ENCODE results near the gene TEX28.
"Not testable (repeated sequence)": the region's sequence is repeated elsewhere in the genome, so short reads cannot be mapped to it uniquely, and the experiment has no call there.

The TEX28 gene

GRCh38 chrX:154310616-154311536, 16.0 kb upstream of the TEX28 start:
- no peak for DNase-seq

DNA sequence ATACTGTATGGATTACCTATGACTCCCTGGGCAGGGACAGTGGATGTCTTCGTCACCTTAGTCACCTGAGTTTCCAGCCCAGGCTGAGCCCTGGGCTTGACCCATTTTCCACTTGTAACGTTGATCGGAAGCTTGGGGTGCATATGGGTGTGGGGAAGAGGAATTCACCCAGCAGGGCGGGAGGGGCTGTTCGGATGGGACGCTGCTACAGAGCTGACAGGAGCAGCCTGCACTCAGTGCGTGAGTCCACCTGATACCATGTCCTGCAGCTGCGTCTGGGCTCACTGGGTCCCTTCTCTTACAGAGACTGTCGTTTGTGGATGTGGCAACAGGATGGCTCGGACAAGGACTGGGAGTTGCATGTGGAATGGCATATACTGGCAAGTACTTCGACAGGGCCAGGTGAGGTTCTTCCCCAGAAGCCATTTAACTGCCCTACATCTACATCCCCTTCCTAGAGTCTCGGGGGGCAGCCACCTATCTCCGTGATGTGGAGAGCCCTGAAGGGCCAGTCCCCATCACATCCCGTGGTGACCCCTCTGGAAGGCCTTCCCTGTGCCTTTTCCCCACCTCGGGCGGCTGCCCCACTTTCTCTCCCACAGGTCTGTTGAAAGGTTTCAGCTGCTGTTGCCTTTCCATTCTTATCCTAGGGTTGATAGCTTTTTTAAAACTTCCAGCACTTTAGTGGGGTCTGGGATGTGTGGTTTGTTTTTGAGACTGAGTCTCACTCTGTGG, 14.3 kb upstream of the TEX28 start:
- no peak for DNase-seq

DNA sequence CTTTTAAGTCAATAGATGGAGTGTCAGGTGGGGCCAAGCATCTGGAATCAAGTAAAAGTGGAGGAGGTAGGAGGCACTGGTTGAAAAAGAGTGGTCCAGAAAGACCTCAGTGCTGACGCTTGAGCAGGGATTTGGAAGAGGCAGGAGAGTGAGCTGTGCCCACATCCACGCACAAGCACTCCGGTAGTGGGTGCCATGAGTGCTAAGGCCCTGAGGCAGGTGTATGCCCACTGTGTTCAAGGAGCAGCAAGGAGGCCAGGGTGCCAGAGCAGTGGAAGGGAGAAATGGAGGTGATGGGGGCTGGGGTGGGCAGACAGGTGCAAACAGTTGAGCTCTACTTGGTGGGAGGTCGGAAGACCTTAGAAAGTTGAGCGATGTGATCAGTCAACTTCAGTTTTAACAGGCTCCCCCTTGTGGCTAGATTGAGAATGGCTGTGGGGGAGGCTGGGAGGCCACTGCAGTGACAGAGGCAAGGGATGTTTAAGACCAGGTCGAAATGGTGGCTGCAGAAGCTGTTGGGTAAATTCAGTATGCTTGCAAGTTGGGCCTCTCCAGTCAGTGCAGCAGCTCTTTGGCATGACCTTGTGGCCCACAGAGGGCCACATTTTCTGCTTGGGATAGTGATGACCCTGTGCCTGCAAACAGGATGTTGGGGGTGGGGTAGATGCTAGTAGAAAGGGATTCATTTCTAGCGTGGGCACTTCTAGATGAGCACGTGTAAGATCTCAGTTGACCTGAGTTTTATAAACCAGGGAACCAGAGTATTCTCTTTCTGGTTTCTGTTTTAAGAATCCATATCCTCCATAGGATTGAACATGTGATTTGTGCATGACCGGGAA, 13.4 kb upstream of the TEX28 start:
- DNase-seq, result peak in 1 of 2 experiments; percentile 41

- no peak for DNase-seq
Measured at GRCh38 chrX:154307202-154307601, 12.3 kb upstream of the TEX28 start.

DNA sequence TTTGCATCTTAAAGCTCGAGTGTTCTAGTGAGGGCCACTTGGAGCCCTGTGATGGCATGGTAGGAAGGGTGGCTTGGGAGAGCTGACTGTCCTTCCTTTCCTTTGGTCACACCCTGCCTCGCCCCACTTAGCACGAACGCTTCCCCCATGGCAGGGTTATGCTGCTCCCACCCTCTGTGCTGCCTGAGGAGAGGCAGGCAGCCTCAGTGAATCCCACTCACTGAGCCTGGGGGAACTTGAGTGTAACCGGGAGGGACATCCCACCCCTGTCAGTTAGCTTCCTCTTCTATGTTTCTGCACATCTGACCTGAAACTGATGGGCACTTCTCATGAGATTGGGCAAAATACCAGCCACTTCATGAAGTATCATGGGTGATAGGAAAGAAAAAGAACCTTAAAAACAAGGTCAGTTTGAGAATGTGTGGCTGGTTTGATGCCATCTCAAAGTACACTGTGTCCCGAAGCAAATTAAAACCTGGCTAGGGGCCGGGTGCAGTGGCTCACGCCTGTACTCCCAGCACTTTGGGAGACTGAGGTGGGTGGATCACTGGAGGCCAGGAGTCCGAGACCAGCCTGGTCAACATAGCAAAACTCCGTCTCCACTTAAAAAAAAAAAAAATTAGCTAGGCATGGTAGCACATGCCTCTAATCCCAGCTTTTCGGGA, 10.7 kb upstream of the TEX28 start:
- DNase-seq, result no peak

DNA sequence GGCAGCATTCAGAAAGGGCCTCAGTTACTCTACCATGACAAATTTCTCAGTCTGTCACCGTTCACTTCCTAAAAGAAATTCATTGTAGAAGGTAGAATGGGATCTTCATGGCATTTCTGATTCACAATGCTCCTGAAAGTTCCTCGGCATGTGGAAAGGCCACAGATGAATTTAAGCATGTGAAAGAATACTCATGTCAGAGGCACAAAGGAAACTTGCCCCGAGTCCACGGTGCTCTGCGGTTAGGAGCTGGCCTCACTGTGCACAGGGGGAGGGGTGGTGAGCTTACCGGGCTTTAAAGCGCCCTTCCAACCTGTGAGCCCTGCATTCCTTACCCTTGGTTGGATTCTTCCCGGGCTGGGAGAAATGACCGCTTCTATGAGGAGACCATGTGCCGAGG, 9.9 kb upstream of the TEX28 start:
- DNase-seq, result no peak

DNA sequence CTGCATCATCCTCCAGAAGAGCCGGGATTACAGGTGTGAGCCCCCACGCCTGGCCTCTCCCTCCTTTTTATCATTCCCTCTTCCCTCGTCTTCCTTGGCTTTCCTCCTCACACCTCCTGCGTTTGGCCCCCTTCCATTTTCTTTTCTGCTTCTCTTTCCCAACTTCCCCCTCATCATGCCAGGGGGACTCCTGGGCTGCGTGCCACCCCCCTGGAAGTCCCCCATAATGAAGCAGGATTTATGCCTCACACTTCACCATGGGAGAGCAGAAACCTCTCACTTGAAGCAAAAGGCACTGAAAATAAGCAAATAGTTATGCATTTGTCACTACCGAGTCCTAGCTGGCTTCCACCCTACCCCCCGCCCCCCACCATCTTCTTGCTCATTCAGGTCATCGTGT, 8.6 kb upstream of the TEX28 start:
- DNase-seq, result no peak

- not testable (repeated sequence) for DNase-seq
Measured at GRCh38 chrX:154302998-154303397, 8.1 kb upstream of the TEX28 start.

GRCh38 chrX:154300816-154301215, 5.9 kb upstream of the TEX28 start:
- no peak for DNase-seq

- no peak for DNase-seq
Measured at GRCh38 chrX:154298312-154298711, 3.4 kb upstream of the TEX28 start.

GRCh38 chrX:154296731-154297130, 1.8 kb upstream of the TEX28 start:
- no peak for DNase-seq

GRCh38 chrX:154295664-154296310, 863 bp upstream of the TEX28 start, which contains the start of gene TKTL1:
Gene TKTL1 (plus strand): TSS chrX:154295795. CDS start chrX:154295860, 65 bp downstream.
- DNase-seq, result no peak

DNA sequence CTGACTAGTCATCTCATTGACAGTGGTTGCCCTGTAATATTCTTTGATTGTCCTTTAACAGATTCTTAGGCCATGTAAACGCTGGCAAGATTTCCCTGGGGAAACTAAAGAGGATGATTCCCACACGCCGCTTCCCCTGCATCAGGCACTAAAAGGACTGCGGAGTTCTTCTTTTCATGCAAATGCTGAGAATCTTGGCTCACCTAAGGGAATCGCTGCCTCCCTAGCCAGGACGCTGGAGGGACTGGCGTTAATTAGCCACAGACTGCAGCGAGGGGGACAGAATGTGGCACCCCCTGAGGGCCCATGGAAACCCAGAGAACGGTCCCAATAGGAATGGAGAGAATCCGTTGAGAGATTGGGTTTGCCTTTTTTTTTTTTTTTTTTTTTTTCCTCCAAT, 8.5 kb downstream of the TEX28 start:
- DNase-seq, result not testable (repeated sequence)

DNA sequence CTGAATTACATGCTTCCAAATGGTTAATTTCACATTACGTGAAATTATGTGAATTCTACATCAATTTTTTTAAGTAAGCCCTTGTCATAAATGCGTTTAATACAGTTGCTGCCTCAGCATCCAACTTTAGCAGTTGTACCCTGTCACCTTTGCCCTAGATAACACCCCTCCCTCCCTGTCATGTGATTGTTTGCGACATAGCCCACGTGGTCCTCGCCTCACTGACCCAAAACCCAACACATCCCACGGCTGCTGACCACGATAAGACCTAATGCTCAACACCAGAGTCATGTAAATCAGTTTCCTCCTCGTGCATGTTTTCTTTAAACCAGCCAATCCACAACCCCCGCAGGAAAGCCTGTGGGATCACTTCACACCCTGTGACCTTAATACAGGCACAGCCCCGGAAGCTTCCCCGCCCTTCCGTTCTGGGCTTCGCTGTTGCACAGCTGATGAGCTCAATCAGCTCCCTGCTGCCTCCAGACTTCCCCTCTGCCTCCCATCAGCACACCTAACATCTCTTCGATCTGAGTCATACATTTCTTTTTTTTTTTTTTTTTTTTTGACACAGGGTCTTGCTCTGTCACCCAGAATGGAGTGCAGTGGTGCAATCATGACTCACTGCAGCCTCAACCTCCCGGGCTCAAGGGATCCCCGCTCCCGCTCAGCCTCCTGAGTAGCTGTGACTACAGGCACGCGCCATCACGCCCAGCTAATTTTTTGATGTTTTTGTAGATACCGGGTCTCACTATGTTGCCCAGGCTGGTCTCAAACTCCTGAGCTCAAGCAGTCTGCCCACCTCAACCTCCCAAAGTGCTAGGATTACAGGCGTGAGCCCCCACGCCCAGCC, 10.2 kb downstream of the TEX28 start:
- DNase-seq, result not testable (repeated sequence)

GRCh38 chrX:154269245-154269644, 25.7 kb downstream of the TEX28 start:
- not testable (repeated sequence) for DNase-seq

GRCh38 chrX:154263072-154263471, 31.9 kb downstream of the TEX28 start:
- not testable (repeated sequence) for DNase-seq

DNA sequence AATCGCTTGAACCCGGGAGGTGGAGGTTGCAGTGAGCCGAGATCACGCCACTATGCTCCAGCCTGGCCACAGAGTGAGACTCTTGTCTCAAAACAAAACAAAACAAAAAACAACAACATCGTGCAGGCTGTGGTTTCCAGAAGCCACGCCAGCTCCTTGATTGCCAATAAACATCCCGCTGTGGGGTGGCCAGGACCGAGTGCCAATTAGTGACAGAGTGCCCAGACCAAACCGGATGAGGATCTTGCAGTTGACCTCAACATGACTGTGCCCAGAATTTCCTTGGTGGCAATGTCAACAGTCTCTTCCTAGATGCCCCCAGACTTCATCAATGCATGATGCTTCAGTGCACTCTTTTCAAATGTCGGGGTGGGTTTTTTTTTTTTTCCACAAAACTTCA, 36.2 kb downstream of the TEX28 start:
- not testable (repeated sequence) for DNase-seq

GRCh38 chrX:154257282-154257681, 37.6 kb downstream of the TEX28 start, which contains the start of gene OPN1MW3:
Gene OPN1MW3 (plus strand): TSS chrX:154257582. CDS start chrX:154257620, 38 bp downstream.
- not testable (repeated sequence) for DNase-seq

DNA sequence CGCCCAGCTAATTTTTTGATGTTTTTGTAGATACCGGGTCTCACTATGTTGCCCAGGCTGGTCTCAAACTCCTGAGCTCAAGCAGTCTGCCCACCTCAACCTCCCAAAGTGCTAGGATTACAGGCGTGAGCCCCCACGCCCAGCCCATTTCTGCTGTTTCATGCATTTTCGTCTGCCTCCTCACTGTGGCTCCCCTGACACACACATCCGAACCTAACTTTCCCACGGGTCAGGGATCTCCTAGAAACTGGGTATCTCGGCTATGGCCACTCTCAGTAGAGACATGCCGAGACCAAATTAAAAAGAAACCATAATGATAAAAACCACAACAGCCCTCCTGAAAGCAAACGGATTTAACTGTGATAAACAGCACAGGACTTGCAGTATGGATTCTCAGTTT, 46.8 kb downstream of the TEX28 start:
- not testable (repeated sequence) for DNase-seq

DNA sequence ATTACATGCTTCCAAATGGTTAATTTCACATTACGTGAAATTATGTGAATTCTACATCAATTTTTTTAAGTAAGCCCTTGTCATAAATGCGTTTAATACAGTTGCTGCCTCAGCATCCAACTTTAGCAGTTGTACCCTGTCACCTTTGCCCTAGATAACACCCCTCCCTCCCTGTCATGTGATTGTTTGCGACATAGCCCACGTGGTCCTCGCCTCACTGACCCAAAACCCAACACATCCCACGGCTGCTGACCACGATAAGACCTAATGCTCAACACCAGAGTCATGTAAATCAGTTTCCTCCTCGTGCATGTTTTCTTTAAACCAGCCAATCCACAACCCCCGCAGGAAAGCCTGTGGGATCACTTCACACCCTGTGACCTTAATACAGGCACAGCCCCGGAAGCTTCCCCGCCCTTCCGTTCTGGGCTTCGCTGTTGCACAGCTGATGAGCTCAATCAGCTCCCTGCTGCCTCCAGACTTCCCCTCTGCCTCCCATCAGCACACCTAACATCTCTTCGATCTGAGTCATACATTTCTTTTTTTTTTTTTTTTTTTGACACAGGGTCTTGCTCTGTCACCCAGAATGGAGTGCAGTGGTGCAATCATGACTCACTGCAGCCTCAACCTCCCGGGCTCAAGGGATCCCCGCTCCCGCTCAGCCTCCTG, 47.4 kb downstream of the TEX28 start:
- not testable (repeated sequence) for DNase-seq

Measured in NCI-H446 (cell line).